PC-3 (cell line): ENCODE data around the gene PLEKHA1. TPM values are rescaled to one million over a fixed set of nuclear protein-coding genes. Genes with fewer than 3 reads are reported as not detected.

Experiments used
- ATAC-seq: fragments of 200-7000 bp; cut with Tn5 transposase; 2 replicates; pipeline ENCODE4 v1.9.1; 2020; ENCODE audit warnings: mild to moderate bottlenecking, moderate library complexity
- BruUV-seq: library from RNA; stranded (reverse); fragments of 400-500 nt; replicated peaks from 2 replicates; lab custom pipeline; 2021; lab: Mats Ljungman, UMichigan
- CTCF ChIA-PET: fragments of 300-600 bp; sonication (Branson Sonifier 250); formaldehyde crosslinking; loops from one replicate; lab custom pipeline; 2022; ENCODE audit warnings: antibody characterized with exemption; lab: Charles Lee
- POLR2A ChIA-PET: fragments of 300-600 bp; sonication (Branson Sonifier 250); formaldehyde crosslinking; loops from one replicate; lab custom pipeline; 2022; ENCODE audit warnings: antibody characterized with exemption; ENCODE audit not compliant: unreplicated experiment; lab: Charles Lee
- DNase-seq: peaks from one replicate; pipeline ENCODE4 v3.0.0-alpha.2; 2015
- H2AFZ ChIP-seq: fragments of 300-600 bp; sonication (generic); 2 replicates; pipeline ENCODE4 v1.6.0; 2016; ENCODE audit warnings: antibody characterized with exemption, low read length
- H3F3A ChIP-seq: fragments of 300-600 bp; sonication (generic); one replicate; pipeline ENCODE4 v1.6.0; 2017; ENCODE audit warnings: antibody characterized with exemption, low read length, control low read depth, mild to moderate bottlenecking; ENCODE audit not compliant: unreplicated experiment
- H3K27ac ChIP-seq: fragments of 300-600 bp; sonication (generic); 2 replicates; pipeline ENCODE4 v1.5.1; 2016; ENCODE audit warnings: mild to moderate bottlenecking, low read length
- H3K27me3 ChIP-seq: fragments of 300-600 bp; sonication (generic); 2 replicates; pipeline ENCODE4 v1.6.1; 2016; ENCODE audit warnings: low read length, mixed read lengths
- H3K36me3 ChIP-seq: fragments of 300-600 bp; sonication (generic); 2 replicates; pipeline ENCODE4 v1.6.1; 2016; ENCODE audit warnings: low read depth, mixed run types, low read length, mixed read lengths
- H3K4me1 ChIP-seq: fragments of 300-600 bp; sonication (generic); 2 replicates; pipeline ENCODE4 v1.5.1; 2016; ENCODE audit warnings: low read length; ENCODE audit not compliant: insufficient read depth
- H3K4me2 ChIP-seq: fragments of 300-600 bp; sonication (generic); 2 replicates; pipeline ENCODE4 v1.6.0; 2016; ENCODE audit warnings: low read length
- H3K4me3 ChIP-seq: fragments of 300-600 bp; sonication (generic); 2 replicates; pipeline ENCODE4 v1.5.1; 2016; ENCODE audit warnings: mild to moderate bottlenecking, low read length, mixed read lengths
- H3K79me2 ChIP-seq: fragments of 300-600 bp; sonication (generic); 2 replicates; pipeline ENCODE4 v1.6.1; 2017; ENCODE audit warnings: low read length, mixed read lengths
- H3K9ac ChIP-seq: fragments of 300-600 bp; sonication (generic); 2 replicates; pipeline ENCODE4 v1.6.0; 2016; ENCODE audit warnings: mild to moderate bottlenecking, low read length
- H3K9me2 ChIP-seq: fragments of 300-600 bp; sonication (generic); replicated peaks from 2 replicates; pipeline ENCODE4 v1.6.1; 2016; ENCODE audit warnings: mixed run types, low read length, mixed read lengths
- H3K9me3 ChIP-seq: fragments of 300-600 bp; sonication (generic); 2 replicates; pipeline ENCODE4 v1.6.1; 2016; ENCODE audit warnings: low read length, mixed read lengths
- H4K20me1 ChIP-seq: fragments of 300-600 bp; sonication (generic); 2 replicates; pipeline ENCODE4 v1.6.1; 2016; ENCODE audit warnings: low read length, mixed read lengths
- EZH2 ChIP-seq: fragments of 300-600 bp; sonication (generic); IDR thresholded peaks from one replicate; pipeline ENCODE4 v1.6.1; 2017; ENCODE audit warnings: antibody characterized with exemption, mild to moderate bottlenecking, low read length; ENCODE audit not compliant: unreplicated experiment
- EZH2phosphoT487 ChIP-seq: fragments of 300-600 bp; sonication (generic); IDR thresholded peaks from 2 replicates; pipeline ENCODE4 v1.6.1; 2018; ENCODE audit warnings: mild to moderate bottlenecking, antibody characterized with exemption, low read length, borderline replicate concordance
- intact Hi-C: fragments of 100-400 bp; cut with micrococcal nuclease; formaldehyde crosslinking; loops from 2 replicates; pipeline ENCODE4 v1.9.0; 2023
- total RNA-seq: library from RNA; depleted of rRNA; stranded (reverse); fragments of >200 nt; gene quantifications from 2 replicates; pipeline ENCODE4 v1.2.3, GENCODE V29; 2014
- TF ChIP-seq, protein P1 (sequence below): fragments of 300-600 bp; sonication (generic); conservative IDR thresholded peaks from 2 replicates; pipeline ENCODE4 v1.5.1; 2017; ENCODE audit warnings: antibody characterized with exemption, low read depth, mild to moderate bottlenecking, low read length

PLEKHA1 gene
- total RNA-seq, 1 experiment from 2014 or later: 5.2 TPM

GRCh38 chr10:122387572-122387971, 13.1 kb downstream of the PLEKHA1 start:
- no peak overlapping the region for H2AFZ ChIP-seq
- no peaks in the 10 kb centered on the region for H3F3A ChIP-seq
- H3K9ac ChIP-seq: no peak overlapping the region
- ChIA-PET CTCF (no interaction called here), POLR2A (no interaction called here)
- H3K9me3 ChIP-seq: no peaks in the 10 kb centered on the region
- no peak overlapping the region for H3K4me2 ChIP-seq
- no peak overlapping the region for H3K4me3 ChIP-seq
- no peaks in the 10 kb centered on the region for H4K20me1 ChIP-seq
- no peak for DNase-seq
- BruUV-seq: no TSS peak
- no peak overlapping the region for H3K27ac ChIP-seq
- H3K27me3 ChIP-seq: no peaks in the 10 kb centered on the region
- H3K79me2 ChIP-seq: peaks cover 23% of the 10 kb centered on the region
- no peaks in the 10 kb centered on the region for H3K36me3 ChIP-seq
- ATAC-seq: no peak
- peaks cover 12% of the 10 kb centered on the region; the same call in 1 of the 2 replicates for H3K4me1 ChIP-seq
- no peak for TF ChIP-seq EZH2
- TF ChIP-seq, protein P1, sequence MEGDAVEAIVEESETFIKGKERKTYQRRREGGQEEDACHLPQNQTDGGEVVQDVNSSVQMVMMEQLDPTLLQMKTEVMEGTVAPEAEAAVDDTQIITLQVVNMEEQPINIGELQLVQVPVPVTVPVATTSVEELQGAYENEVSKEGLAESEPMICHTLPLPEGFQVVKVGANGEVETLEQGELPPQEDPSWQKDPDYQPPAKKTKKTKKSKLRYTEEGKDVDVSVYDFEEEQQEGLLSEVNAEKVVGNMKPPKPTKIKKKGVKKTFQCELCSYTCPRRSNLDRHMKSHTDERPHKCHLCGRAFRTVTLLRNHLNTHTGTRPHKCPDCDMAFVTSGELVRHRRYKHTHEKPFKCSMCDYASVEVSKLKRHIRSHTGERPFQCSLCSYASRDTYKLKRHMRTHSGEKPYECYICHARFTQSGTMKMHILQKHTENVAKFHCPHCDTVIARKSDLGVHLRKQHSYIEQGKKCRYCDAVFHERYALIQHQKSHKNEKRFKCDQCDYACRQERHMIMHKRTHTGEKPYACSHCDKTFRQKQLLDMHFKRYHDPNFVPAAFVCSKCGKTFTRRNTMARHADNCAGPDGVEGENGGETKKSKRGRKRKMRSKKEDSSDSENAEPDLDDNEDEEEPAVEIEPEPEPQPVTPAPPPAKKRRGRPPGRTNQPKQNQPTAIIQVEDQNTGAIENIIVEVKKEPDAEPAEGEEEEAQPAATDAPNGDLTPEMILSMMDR: no peak
- no peak for TF ChIP-seq EZH2phosphoT487
- intact Hi-C loops: loop anchor here (5.0 kb wide), 1 partner anchor 40 kb away; no protein-coding TSS in a partner anchor
- H3K9me2 ChIP-seq: no peaks in the 10 kb centered on the region

DNA sequence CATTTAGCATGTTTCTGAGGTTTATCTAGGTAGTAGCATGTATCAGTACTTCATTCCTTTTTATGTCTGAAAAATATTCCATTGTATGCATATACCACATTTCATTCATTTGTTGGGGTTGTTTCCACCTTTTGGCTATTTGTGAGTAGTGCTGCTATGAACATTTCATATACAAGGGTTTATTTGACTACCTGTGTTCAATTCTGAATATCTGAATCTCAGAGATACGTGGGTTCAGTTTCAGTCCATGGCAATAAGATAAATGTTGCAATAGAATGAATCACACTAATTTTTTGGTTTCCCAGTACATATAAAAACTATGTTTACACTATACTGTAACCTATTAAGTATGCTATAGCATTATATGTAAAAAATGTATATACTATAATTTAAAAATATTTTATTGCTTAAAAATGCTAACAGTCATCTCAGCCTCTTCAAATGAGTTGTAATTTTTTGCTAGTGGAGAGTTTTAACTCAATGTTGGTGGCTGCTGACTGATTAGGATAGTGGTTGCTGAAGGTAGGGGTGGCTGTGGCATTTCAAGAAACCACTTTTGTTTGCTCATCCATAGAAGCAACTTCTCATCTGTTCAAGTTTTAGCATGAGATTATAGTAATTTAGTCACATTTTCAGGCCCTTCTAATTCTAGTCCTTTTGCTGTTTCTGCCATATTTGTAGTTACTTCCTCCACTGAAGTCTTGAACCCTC, 13.9 kb downstream of the PLEKHA1 start:
- ChIA-PET POLR2A (interaction anchor here (0.6 kb wide), 1 partner anchor 81 kb away, joined by 4 read pairs; no protein-coding TSS in a partner anchor), CTCF (no interaction called here)
- Histone ChIP-seq H3K4me2 (no peak overlapping the region), H4K20me1 (no peaks in the 10 kb centered on the region), H3K36me3 (no peaks in the 10 kb centered on the region), H3F3A (no peaks in the 10 kb centered on the region), H3K9me2 (no peaks in the 10 kb centered on the region), H3K9ac (no peak overlapping the region), H3K79me2 (peaks cover 23% of the 10 kb centered on the region), H3K4me1 (peaks cover 12% of the 10 kb centered on the region; the same call in 1 of the 2 replicates), H3K27me3 (no peaks in the 10 kb centered on the region), H3K4me3 (no peak overlapping the region), H2AFZ (no peak overlapping the region), H3K27ac (no peak overlapping the region), H3K9me3 (no peaks in the 10 kb centered on the region)
- ATAC-seq (no peak), DNase-seq (peak; percentile 2)
- intact Hi-C loops: loop anchor here (5.0 kb wide), 1 partner anchor 39 kb away; no protein-coding TSS in a partner anchor
- TF ChIP-seq EZH2 (no peak), EZH2phosphoT487 (no peak)
- TF ChIP-seq, protein P1: no peak
- BruUV-seq: no TSS peak

DNA sequence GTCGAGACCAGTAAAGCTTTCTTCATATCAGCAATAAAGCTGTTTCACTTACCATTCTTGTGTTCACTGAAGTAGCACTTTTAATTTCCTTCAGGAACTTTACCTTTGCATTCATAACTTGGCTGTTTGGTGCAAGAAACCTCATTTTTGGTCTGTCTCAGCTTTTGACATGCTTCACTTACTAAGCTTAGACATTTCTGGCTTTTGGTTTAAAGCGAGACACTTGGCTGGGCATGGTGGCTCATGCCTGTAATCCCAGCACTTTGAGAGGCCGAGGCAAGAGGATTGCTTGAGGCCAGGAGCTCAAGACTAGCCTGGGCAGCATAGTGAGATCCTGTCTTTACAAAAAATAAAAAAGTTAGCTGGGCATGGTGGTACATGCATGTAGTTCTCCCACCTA, 15.8 kb downstream of the PLEKHA1 start:
- no peak for DNase-seq
- TF ChIP-seq, protein P1: no peak
- TF ChIP-seq EZH2phosphoT487 (no peak), EZH2 (no peak)
- no peak overlapping the region for H3K9ac ChIP-seq
- no peak overlapping the region for H2AFZ ChIP-seq
- H3K4me1 ChIP-seq: peaks cover 12% of the 10 kb centered on the region; the same call in 1 of the 2 replicates
- no peak for ATAC-seq
- H3K9me3 ChIP-seq: no peaks in the 10 kb centered on the region
- H3K27me3 ChIP-seq: no peaks in the 10 kb centered on the region
- no peaks in the 10 kb centered on the region for H4K20me1 ChIP-seq
- ChIA-PET CTCF (no interaction called here), POLR2A (no interaction called here)
- no TSS peak for BruUV-seq
- intact Hi-C loops: no loop called here
- H3K36me3 ChIP-seq: no peaks in the 10 kb centered on the region
- H3F3A ChIP-seq: no peaks in the 10 kb centered on the region
- no peak overlapping the region for H3K4me3 ChIP-seq
- H3K4me2 ChIP-seq: no peak overlapping the region
- no peaks in the 10 kb centered on the region for H3K9me2 ChIP-seq
- H3K79me2 ChIP-seq: peaks cover 20% of the 10 kb centered on the region
- H3K27ac ChIP-seq: no peak overlapping the region
